Pancreas (tissue), 10 donors: ENCODE results near the gene IFIT2. TPM values are rescaled to one million over a fixed set of nuclear protein-coding genes. Genes with fewer than 3 reads are reported as not detected.
A peak's percentile ranks its signal among the peaks of the same experiment; 100 is the strongest.

ENCODE experiments used
- ATAC-seq, 4 donors: fragments of 200-7000 bp; cut with Tn5 transposase; one replicate each; pipeline versions ENCODE4 v1.8.0 to v1.9.1; 2020; ENCODE audit warnings: mild to moderate bottlenecking in 4 of 4, moderate library complexity in 4 of 4
- DNase-seq, 6 donors: peaks; one replicate each; pipeline ENCODE4 v3.0.0-alpha.2; 2020
- FAIRE-seq: peaks from 2 replicates; lab custom pipeline; 2012; peaks lifted over from hg19 to GRCh38; lab: Jason Lieb, UNC
- H3K27ac ChIP-seq, 4 donors: fragments of 200-600 bp; sonication (generic); 1 replicate in 3 of 4; 2 replicates in 1 of 4; pipeline versions ENCODE4 v1.5.0 to v1.8.0; 2020
- H3K27me3 ChIP-seq, 4 donors: fragments of 200-600 bp; one replicate each; pipeline ENCODE4 v1.8.0; 2021
- H3K36me3 ChIP-seq, 3 donors: fragments of 200-600 bp; sonication (generic) in 1 of 3; one replicate each; pipeline versions ENCODE4 v1.5.0 to v1.8.0; 2020 to 2021
- H3K4me1 ChIP-seq, 3 donors: fragments of 200-600 bp; one replicate each; pipeline ENCODE4 v1.8.0; 2021
- H3K4me3 ChIP-seq, 4 donors: fragments of 200-600 bp; sonication (generic) in 2 of 4; one replicate each; pipeline versions ENCODE4 v1.5.0 to v1.8.0; 2020 to 2021
- H3K9me3 ChIP-seq, 4 donors: fragments of 200-600 bp; one replicate each; pipeline ENCODE4 v1.8.0; 2021
- CTCF ChIP-seq, 4 donors: fragments of 200-600 bp; sonication (generic) in 3 of 4; IDR thresholded peaks; one replicate each; pipeline versions ENCODE4 v1.5.0 to v1.8.0; 2021; ENCODE audit warnings: antibody characterized with exemption in 4 of 4
- WGBS, 2 donors: extraction: QIAGEN DNeasy Blood & Tissue Kit; methylation state at CpG; one replicate each; pipeline ENCODE4 v1.1.7; 2013; 5-methylcytosine and 5-hydroxymethylcytosine counted together
- intact Hi-C, 3 donors: fragments of 100-400 bp; cut with DNase I; formaldehyde crosslinking; loops; one replicate each; pipeline versions ENCODE4 v1.11.1 to v1.14.2; 2022
- polyA plus RNA-seq, 2 donors: library from polyadenylated mRNA; stranded (reverse); fragments of 200-250 nt; gene quantifications; one replicate each; pipeline ENCODE4 v1.2.3, GENCODE V29; 2013
- total RNA-seq, 6 donors: library from RNA; stranded (reverse); fragmentation: NEBNext Ultra II Directional in 4 of 6; extraction: Animal tissue kit (Norgen Biotek cat#: 25700) in 4 of 6; gene quantifications; one replicate each; pipeline versions ENCODE4 v1.2.1 to v1.2.4, GENCODE V29; 2021 to 2023
- donor health status: healthy with polysubstance abuse.
- donor health status: DM: no; HTN: no; CAD: no; lungs with moderate emphysema.
- donor health status: DM: no; HTN: no; CAD: no.
- donor health status: control.
- donor health status: control.
- donor health status: Bipolar disorder and iron deficiency.
- donor health status: DM: yes; HTN: yes; CAD: no.
- donor health status: DM: no; HTN: no; CAD: no.
- donor health status: DM: no; HTN: no; CAD: no.
- donor health status: DM: yes; HTN: yes; CAD: no.

Gene IFIT2
- total and polyA plus RNA-seq, 8 donors = 1.3 to 7.5 (median 1.6) TPM

- FAIRE-seq (no peak), ATAC-seq (no peak), DNase-seq (no peak)
- TF ChIP-seq CTCF (IDR thresholded peaks at IDR 0.05) = no peak
- WGBS, 2 donors = 91 to 92% methylated on average over 4 of the region's 4 CpGs
- Histone ChIP-seq H3K4me3 (no peak overlapping the region), H3K9me3 (no peaks in the 10 kb centered on the region), H3K27me3 (no peaks in the 10 kb centered on the region), H3K4me1 (no peaks in the 10 kb centered on the region), H3K36me3 (no peaks in the 10 kb centered on the region), H3K27ac (no peak overlapping the region)
- intact Hi-C loops = no loop called here
Observed at GRCh38 chr10:89345367-89346000, 43.6 kb downstream of the IFIT2 start.

GRCh38 chr10:89346405-89347254, 44.8 kb downstream of the IFIT2 start:
- H3K9me3 ChIP-seq = no peaks in the 10 kb centered on the region
- no peaks in the 10 kb centered on the region for H3K27me3 ChIP-seq
- peak; percentile 39 for FAIRE-seq
- peak overlapping the region in 2 of 4 donors; percentile 18 to 22 for H3K27ac ChIP-seq
- peaks cover 0 to 7% (median 5%) of the 10 kb centered on the region in 3 donors for H3K4me1 ChIP-seq
- peak in 3 of 4 donors; percentile 25 to 67 (median 47) for ATAC-seq
- TF ChIP-seq CTCF (IDR thresholded peaks at IDR 0.05) = no peak
- intact Hi-C loops = no loop called here
- 73 to 83% methylated on average over 4 of the region's 4 CpGs for WGBS, 2 donors
- H3K4me3 ChIP-seq = no peak overlapping the region
- no peak for DNase-seq
- no peaks in the 10 kb centered on the region for H3K36me3 ChIP-seq

GRCh38 chr10:89347701-89348457, 46.0 kb downstream of the IFIT2 start:
- H3K4me3 ChIP-seq = no peak overlapping the region
- DNase-seq (no peak), FAIRE-seq (no peak), ATAC-seq (no peak)
- intact Hi-C loops = no loop called here
- no peaks in the 10 kb centered on the region for H3K9me3 ChIP-seq
- H3K27ac ChIP-seq = no peak overlapping the region
- no peaks in the 10 kb centered on the region for H3K36me3 ChIP-seq
- H3K27me3 ChIP-seq = no peaks in the 10 kb centered on the region
- H3K4me1 ChIP-seq = peaks cover 0 to 8% (median 6%) of the 10 kb centered on the region in 3 donors
- 83 to 84% methylated on average over 7 of the region's 7 CpGs for WGBS, 2 donors
- no peak for TF ChIP-seq CTCF (IDR thresholded peaks at IDR 0.05)

GRCh38 chr10:89348481-89348880, 46.6 kb downstream of the IFIT2 start:
- H3K36me3 ChIP-seq = no peaks in the 10 kb centered on the region
- DNase-seq (no peak), ATAC-seq (no peak), FAIRE-seq (no peak)
- intact Hi-C loops = no loop called here
- H3K9me3 ChIP-seq = no peaks in the 10 kb centered on the region
- H3K27ac ChIP-seq = no peak overlapping the region
- peaks cover 0 to 8% (median 6%) of the 10 kb centered on the region in 3 donors for H3K4me1 ChIP-seq
- H3K27me3 ChIP-seq = no peaks in the 10 kb centered on the region
- H3K4me3 ChIP-seq = no peak overlapping the region
- TF ChIP-seq CTCF (IDR thresholded peaks at IDR 0.05) = no peak
- WGBS, 2 donors = 84 to 88% methylated on average over 5 of the region's 5 CpGs
